Osteoblast (primary cell): ENCODE results near the gene TMTC2. TPM values are rescaled to one million over a fixed set of nuclear protein-coding genes. Genes with fewer than 3 reads are reported as not detected.

Source experiments
- DNase-seq: peaks from one replicate; pipeline ENCODE4 v3.0.0; 2011; ENCODE audit warnings: low spot score, mixed read lengths; ENCODE audit not compliant: insufficient read length; ENCODE audit errors: missing footprints
- H2AFZ ChIP-seq: 2 replicates; pipeline ENCODE4 v1.6.0; 2011; ENCODE audit warnings: mild to moderate bottlenecking, low read length
- H3K27ac ChIP-seq: 2 replicates; pipeline ENCODE4 v1.5.1; 2011; ENCODE audit warnings: mild to moderate bottlenecking, low read depth, low read length, moderate library complexity
- H3K27me3 ChIP-seq: 2 replicates; pipeline ENCODE4 v1.6.0; 2012; ENCODE audit warnings: mild to moderate bottlenecking, control low read depth, inconsistent platforms, low read length, moderate library complexity; ENCODE audit not compliant: insufficient read depth
- H3K36me3 ChIP-seq: 2 replicates; pipeline ENCODE4 v1.5.1; 2011; ENCODE audit warnings: mild to moderate bottlenecking, low read length, control low read depth, moderate library complexity; ENCODE audit not compliant: insufficient read depth
- H3K4me1 ChIP-seq: 2 replicates; pipeline ENCODE4 v1.5.1; 2011; ENCODE audit warnings: mild to moderate bottlenecking, low read length, control low read depth, moderate library complexity; ENCODE audit not compliant: insufficient read depth
- H3K4me2 ChIP-seq: 2 replicates; pipeline ENCODE4 v1.6.0; 2011; ENCODE audit warnings: mild to moderate bottlenecking, low read length; ENCODE audit not compliant: insufficient read depth
- H3K4me3 ChIP-seq: fragments of 200-600 bp; sonication (generic); 3 replicates; pipeline ENCODE4 v1.5.1; 2012; ENCODE audit warnings: mild to moderate bottlenecking, low read length, inconsistent platforms; ENCODE audit not compliant: insufficient read depth
- H3K79me2 ChIP-seq: 2 replicates; pipeline ENCODE4 v1.6.0; 2012; ENCODE audit warnings: mild to moderate bottlenecking, low read length, control low read depth, inconsistent platforms; ENCODE audit not compliant: insufficient read depth
- H3K9me3 ChIP-seq: 2 replicates; pipeline ENCODE4 v1.5.1; 2011; ENCODE audit warnings: low read depth, low read length, control low read depth
- H4K20me1 ChIP-seq: 2 replicates; pipeline ENCODE4 v1.6.0; 2012; ENCODE audit warnings: mild to moderate bottlenecking, low read length, control low read depth; ENCODE audit not compliant: insufficient read depth
- CTCF ChIP-seq: IDR thresholded peaks from 2 replicates; pipeline ENCODE4 v1.5.1; 2011; ENCODE audit warnings: mild to moderate bottlenecking, low read depth, low read length, moderate library complexity; ENCODE audit errors: extremely low read depth
- total RNA-seq: library from RNA; depleted of rRNA; stranded (reverse); fragments of >200 nt; gene quantifications from 2 replicates; pipeline ENCODE4 v1.2.3, GENCODE V29; 2012

TMTC2 gene
- total RNA-seq, 1 donor: 2.5 TPM

GRCh38 chr12:82893896-82894295 is 207.2 kb downstream of the TMTC2 start:
- no peak for TF ChIP-seq CTCF

GRCh38 chr12:82896277-82896676 is 209.6 kb downstream of the TMTC2 start:
- no peak overlapping the region for H3K4me2 ChIP-seq
- no peaks in the 10 kb centered on the region for H4K20me1 ChIP-seq
- no peaks in the 10 kb centered on the region for H3K79me2 ChIP-seq
- DNase-seq: peak; percentile 32
- no peaks in the 10 kb centered on the region for H3K36me3 ChIP-seq
- H3K4me3 ChIP-seq: no peak overlapping the region
- H2AFZ ChIP-seq: no peak overlapping the region
- no peaks in the 10 kb centered on the region for H3K9me3 ChIP-seq
- H3K4me1 ChIP-seq: no peaks in the 10 kb centered on the region
- H3K27ac ChIP-seq: no peak overlapping the region
- TF ChIP-seq CTCF: no peak
- no peaks in the 10 kb centered on the region for H3K27me3 ChIP-seq

More at GRCh38 chr12:82893896-82894295, 207.2 kb downstream of the TMTC2 start:
- no peaks in the 10 kb centered on the region for H3K4me1 ChIP-seq
- no peak for DNase-seq
- no peaks in the 10 kb centered on the region for H3K27me3 ChIP-seq
- no peak overlapping the region for H3K4me3 ChIP-seq
- H2AFZ ChIP-seq: no peak overlapping the region
- H3K4me2 ChIP-seq: no peak overlapping the region
- no peaks in the 10 kb centered on the region for H3K36me3 ChIP-seq
- no peaks in the 10 kb centered on the region for H3K9me3 ChIP-seq
- H3K27ac ChIP-seq: no peak overlapping the region
- no peaks in the 10 kb centered on the region for H4K20me1 ChIP-seq
- H3K79me2 ChIP-seq: no peaks in the 10 kb centered on the region

GRCh38 chr12:82896979-82897378 is 210.3 kb downstream of the TMTC2 start:
- no peaks in the 10 kb centered on the region for H3K36me3 ChIP-seq
- H3K79me2 ChIP-seq: no peaks in the 10 kb centered on the region
- H3K9me3 ChIP-seq: no peaks in the 10 kb centered on the region
- H3K27ac ChIP-seq: no peak overlapping the region
- no peak overlapping the region for H3K4me3 ChIP-seq
- no peaks in the 10 kb centered on the region for H3K27me3 ChIP-seq
- H3K4me2 ChIP-seq: no peak overlapping the region
- no peak for DNase-seq
- no peak for TF ChIP-seq CTCF
- H3K4me1 ChIP-seq: no peaks in the 10 kb centered on the region
- H4K20me1 ChIP-seq: no peaks in the 10 kb centered on the region
- no peak overlapping the region for H2AFZ ChIP-seq

GRCh38 chr12:82898441-82898840 is 211.7 kb downstream of the TMTC2 start:
- Histone ChIP-seq H3K79me2 (no peaks in the 10 kb centered on the region), H3K36me3 (no peaks in the 10 kb centered on the region), H3K27me3 (no peaks in the 10 kb centered on the region), H4K20me1 (no peaks in the 10 kb centered on the region), H3K4me2 (no peak overlapping the region), H3K4me3 (no peak overlapping the region), H3K27ac (no peak overlapping the region), H3K9me3 (no peaks in the 10 kb centered on the region), H2AFZ (no peak overlapping the region), H3K4me1 (no peaks in the 10 kb centered on the region)
- TF ChIP-seq CTCF: no peak
- no peak for DNase-seq
